ENCODE results near the gene NUP210.

NUP210 gene

GRCh38 chr3:13268120-13268519 is 152.0 kb downstream of the NUP210 start:
- TF ChIP-seq SIN3A (IDR thresholded peaks at IDR 0.05; ENCODE audit: borderline replicate concordance, insufficient read depth, low read length) (no peak), REST (IDR thresholded peaks at IDR 0.05; ENCODE audit: insufficient read depth in 1 of 2, low read depth in 2 of 2, low read length in 2 of 2) (no peak), TAF1 (IDR thresholded peaks at IDR 0.05; ENCODE audit: borderline replicate concordance, insufficient read depth, low read length) (no peak), POLR2AphosphoS5 (IDR thresholded peaks at IDR 0.05; ENCODE audit: low read depth, low read length) (no peak), FOXP2 (optimal IDR thresholded peaks at IDR 0.05; ENCODE audit: borderline replicate concordance, extremely low read depth, extremely low read length, insufficient read depth) (no peak)

- no peak for TF ChIP-seq SIN3A (IDR thresholded peaks at IDR 0.05; ENCODE audit: borderline replicate concordance, insufficient read depth, low read length)
- no peak for TF ChIP-seq POLR2AphosphoS5 (IDR thresholded peaks at IDR 0.05; ENCODE audit: low read depth, low read length)
- no peak for TF ChIP-seq TAF1 (IDR thresholded peaks at IDR 0.05; ENCODE audit: borderline replicate concordance, insufficient read depth, low read length)
- TF ChIP-seq REST (IDR thresholded peaks at IDR 0.05; ENCODE audit: insufficient read depth in 1 of 2, low read depth in 2 of 2, low read length in 2 of 2) = no peak
- no peak for TF ChIP-seq FOXP2 (optimal IDR thresholded peaks at IDR 0.05; ENCODE audit: borderline replicate concordance, extremely low read depth, extremely low read length, insufficient read depth)
These were observed 153.3 kb downstream of the NUP210 start for GRCh38 chr3:13266651-13267362.

Data from PFSK-1 (cell line).